H7 (cell line): Measurements from ENCODE around the gene MCM10. TPM values are rescaled to one million over a fixed set of nuclear protein-coding genes. Genes with fewer than 3 reads are reported as not detected.

Experiments used
- DNase-seq: peaks from one replicate; pipeline ENCODE4 v3.0.0; 2012
- H3K27me3 ChIP-seq: 2 replicates; pipeline ENCODE4 v1.6.0; 2011; ENCODE audit warnings: mild to moderate bottlenecking, low read length; ENCODE audit not compliant: control insufficient read depth, insufficient read depth
- H3K36me3 ChIP-seq: replicated peaks from 2 replicates; pipeline ENCODE4 v1.5.1; 2011; ENCODE audit warnings: low read length; ENCODE audit not compliant: control insufficient read depth, insufficient read depth
- H3K4me3 ChIP-seq: 2 replicates; pipeline ENCODE4 v1.5.1; 2011; ENCODE audit warnings: low read depth, mild to moderate bottlenecking, control low read depth, low read length, moderate library complexity; ENCODE audit not compliant: insufficient read depth
- total RNA-seq: library from RNA; depleted of rRNA; stranded (reverse); fragments of >200 nt; shearing (Covaris generic); gene quantifications from 2 replicates; pipeline ENCODE4 v1.2.3, GENCODE V29; 2014

The MCM10 gene
- total RNA-seq, 1 experiment from 2014 or later: 28.4 TPM

DNA sequence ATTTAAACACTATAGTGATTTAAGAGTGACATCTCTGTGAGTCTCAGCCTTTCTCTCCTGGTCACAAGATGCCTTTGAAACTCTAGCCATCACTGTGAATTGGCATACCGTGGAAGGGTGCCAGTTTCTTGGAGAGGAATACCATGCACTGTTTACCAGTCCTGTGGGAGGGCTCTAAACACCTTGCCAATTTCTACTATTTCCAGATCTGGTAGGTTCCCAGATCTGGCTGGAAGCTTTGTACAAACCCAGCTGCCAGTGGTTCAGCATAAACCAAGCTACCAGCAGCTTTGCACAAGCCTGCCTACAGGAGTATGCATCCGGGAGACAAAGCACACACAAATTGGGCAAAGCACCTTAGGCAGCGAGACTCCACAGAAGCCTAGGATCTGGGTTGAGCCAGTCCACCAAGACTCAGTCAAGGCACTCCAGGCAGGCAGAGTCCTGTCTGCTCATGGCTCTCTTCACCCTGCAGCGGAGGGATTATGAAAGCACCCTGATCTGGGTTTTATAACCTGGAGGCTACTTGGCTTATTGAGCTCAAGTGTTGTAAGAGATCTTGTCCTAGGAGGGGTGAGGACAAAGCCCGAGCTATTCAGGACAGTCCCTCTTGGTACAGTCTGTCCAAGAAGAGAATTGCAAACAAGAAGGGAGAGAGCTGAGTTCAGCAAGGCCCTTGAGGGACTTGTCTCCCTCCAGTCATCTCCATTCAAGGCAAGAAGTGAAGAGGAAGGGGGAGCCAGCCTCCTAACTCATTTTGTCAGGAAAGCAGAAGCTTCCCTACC is 23.6 kb downstream of the MCM10 start:
- no peak for DNase-seq
- Histone ChIP-seq H3K27me3 (no peaks in the 10 kb centered on the region), H3K36me3 (peaks cover 49% of the 10 kb centered on the region), H3K4me3 (no peak overlapping the region)

DNA sequence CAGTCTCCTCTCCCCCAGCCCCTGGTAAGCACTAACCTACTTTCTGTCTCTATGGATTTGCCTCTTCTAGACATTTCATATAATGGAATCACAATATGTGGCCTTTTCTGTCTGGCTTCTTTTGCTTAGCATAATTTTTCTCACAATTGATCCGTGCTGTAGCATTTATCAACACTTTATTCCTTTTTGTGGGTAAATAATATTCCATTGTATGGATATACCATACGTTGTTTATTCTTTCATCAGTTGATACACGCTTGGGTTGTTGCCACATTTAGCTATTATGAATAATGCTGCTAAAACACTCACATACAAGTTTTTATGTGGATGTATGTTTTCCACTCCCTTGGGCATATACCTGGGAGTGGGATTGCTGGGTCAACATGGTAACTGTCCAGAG is 25.8 kb downstream of the MCM10 start:
- DNase-seq: no peak
- Histone ChIP-seq H3K4me3 (no peak overlapping the region), H3K36me3 (peaks cover 46% of the 10 kb centered on the region), H3K27me3 (no peaks in the 10 kb centered on the region)

DNA sequence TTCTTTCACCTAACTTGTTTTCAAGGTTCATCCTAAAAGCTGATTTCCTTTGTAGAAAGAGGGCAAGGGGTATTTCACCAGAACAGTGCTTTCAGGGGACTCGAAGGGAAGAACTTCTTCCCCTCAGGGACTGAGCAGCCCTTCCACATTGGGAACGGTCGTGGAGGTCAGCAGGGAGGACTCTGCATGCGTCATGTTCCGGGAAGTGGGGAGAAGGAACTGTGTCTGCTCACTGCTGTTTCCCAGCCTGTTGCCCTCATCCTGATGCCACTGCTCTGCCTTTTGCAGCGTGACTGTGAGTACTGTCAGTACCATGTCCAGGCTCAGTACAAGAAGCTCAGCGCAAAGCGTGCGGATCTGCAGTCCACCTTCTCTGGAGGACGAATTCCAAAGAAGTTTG is 27.2 kb downstream of the MCM10 start:
- H3K4me3 ChIP-seq: no peak overlapping the region
- DNase-seq: no peak
- H3K36me3 ChIP-seq: peaks cover 42% of the 10 kb centered on the region
- H3K27me3 ChIP-seq: no peaks in the 10 kb centered on the region

DNA sequence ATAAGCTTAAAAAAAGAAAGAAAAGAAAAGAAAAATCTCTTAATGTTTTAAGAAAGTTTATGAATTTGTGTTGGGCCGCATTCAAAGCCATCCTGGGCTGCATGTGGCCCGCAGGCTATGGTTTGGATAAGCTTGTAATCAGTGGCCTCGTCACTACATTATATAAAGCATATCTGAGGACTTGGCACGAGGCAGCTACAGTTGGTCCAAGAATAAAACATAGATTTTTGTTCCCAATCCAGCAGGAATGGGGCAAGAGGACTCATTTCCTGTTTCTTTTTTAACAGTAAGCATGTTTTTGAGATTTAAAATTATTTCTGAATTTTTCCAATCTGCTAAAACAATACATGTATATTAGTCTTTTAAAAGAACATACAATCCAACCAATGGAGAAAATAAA is 28.6 kb downstream of the MCM10 start:
- Histone ChIP-seq H3K27me3 (no peaks in the 10 kb centered on the region), H3K4me3 (no peak overlapping the region), H3K36me3 (peaks cover 40% of the 10 kb centered on the region)
- DNase-seq: no peak

DNA sequence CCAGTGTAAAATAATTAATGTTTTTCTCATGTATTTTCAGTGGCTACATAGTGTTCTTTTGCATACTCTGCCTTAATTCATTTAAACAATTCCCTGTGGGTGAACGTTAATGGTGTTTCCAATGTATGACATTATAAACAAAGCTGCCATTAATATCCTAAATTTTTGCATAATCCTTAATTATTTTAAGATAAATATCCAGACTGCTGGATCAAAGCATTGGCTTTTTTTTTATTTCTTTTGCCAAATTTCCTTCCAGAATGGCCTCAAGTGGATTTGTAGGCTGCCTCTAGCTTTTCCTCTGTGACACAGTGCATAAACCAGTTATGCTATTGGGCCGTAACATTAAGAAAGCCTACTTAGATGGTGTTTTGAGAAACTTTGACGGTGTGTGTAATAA is 29.5 kb downstream of the MCM10 start:
- Histone ChIP-seq H3K4me3 (no peak overlapping the region), H3K36me3 (peaks cover 37% of the 10 kb centered on the region), H3K27me3 (no peaks in the 10 kb centered on the region)
- no peak for DNase-seq

DNA sequence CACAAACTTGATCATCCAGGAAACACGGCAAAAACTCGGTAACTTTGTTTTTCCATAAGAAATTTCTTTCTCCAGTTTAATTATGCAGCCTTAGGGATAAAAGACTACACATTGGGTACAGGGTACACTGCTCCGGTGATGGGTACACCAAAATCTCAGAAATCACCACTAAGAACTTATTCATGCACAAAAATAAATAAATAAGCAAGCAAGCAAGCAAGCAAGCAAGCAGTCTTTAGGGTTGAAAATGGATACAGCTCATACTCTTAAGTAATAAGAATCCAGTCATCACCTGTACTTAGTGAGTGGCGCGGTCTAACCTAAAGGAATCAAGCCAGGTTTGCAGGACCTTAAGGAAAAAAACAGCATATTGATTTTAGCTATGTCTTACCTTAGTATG is 30.0 kb downstream of the MCM10 start:
- no peak for DNase-seq
- Histone ChIP-seq H3K4me3 (no peak overlapping the region), H3K27me3 (no peaks in the 10 kb centered on the region), H3K36me3 (peaks cover 35% of the 10 kb centered on the region)

DNA sequence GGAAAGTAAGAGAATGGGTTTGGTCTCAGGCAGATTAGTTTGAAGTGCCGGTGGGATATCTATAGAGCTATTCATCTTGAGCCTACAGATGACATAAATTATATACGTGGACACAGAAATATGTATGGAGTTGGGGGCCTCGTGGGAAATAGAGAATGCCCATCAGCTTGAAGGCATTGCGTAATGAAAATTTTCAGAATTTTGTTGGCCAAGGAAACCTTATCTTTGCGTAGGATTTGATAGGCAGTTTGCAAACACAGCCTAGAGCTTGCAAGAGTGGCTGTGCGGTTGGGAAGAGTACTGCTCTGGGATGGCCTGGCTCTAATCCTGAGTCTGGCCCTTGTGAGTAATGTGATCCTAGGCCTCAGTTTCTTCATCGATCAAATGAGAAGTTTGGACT is 32.3 kb downstream of the MCM10 start:
- DNase-seq: no peak
- Histone ChIP-seq H3K36me3 (peaks cover 34% of the 10 kb centered on the region), H3K4me3 (no peak overlapping the region)

DNA sequence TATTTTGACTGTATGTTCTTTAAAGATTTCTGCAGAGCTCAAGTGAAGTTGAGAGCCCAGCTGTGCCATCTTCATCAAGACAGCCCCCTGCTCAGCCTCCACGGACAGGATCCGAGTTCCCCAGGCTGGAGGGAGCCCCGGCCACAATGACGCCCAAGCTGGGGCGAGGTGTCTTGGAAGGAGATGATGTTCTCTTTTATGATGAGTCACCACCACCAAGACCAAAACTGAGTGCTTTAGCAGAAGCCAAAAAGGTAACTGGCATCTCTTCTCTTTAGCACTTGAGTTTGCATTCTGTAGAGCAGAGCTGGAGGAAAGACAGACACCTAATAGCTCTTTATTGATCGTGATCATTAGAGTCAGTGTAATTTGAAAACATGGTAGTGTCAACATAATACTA is 33.7 kb downstream of the MCM10 start:
- H3K27me3 ChIP-seq: no peaks in the 10 kb centered on the region
- H3K36me3 ChIP-seq: peaks cover 36% of the 10 kb centered on the region
- H3K4me3 ChIP-seq: no peak overlapping the region
- no peak for DNase-seq

More for the DNA sequence above, 32.3 kb downstream of the MCM10 start:
- no peaks in the 10 kb centered on the region for H3K27me3 ChIP-seq

DNA sequence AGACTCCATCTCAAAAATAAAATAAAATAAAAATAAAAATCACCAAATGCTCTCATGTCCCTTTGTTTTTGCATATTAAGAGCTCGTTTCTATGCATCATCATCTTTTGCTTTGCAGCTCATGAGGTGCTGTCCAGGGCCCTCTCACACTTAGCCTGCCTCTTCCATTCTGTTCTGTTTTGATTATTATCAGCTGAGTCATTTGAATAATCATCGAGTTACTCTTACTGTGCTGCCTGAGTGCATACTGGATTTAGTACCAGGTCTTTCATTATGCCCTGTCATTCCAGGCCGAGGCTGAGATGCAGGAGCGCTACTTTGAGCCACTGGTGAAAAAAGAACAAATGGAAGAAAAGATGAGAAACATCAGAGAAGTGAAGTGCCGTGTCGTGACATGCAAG is 39.8 kb downstream of the MCM10 start:
- no peak for DNase-seq
- H3K4me3 ChIP-seq: no peak overlapping the region
- peaks cover 47% of the 10 kb centered on the region for H3K36me3 ChIP-seq
- no peaks in the 10 kb centered on the region for H3K27me3 ChIP-seq

DNA sequence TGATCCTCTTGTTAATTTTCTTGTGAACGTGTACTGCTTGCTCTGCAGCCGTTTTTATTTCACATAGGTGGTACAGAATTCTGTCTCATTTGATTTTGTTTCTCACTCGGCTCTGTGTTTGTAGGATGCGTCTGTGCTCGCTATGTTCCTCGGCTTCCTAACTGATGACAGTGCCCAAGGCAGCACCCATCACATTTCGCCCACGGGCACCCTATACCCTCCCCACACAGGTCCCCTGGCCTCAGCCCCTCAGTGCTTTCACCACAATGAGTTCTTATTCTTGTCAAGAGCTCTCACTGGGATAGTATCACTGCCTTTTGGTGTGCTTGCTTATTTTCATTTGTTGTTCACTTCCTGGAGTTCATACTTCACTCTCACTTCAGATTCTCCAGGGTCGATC is 44.7 kb downstream of the MCM10 start:
- Histone ChIP-seq H3K4me3 (no peak overlapping the region), H3K36me3 (peaks cover 37% of the 10 kb centered on the region), H3K27me3 (no peaks in the 10 kb centered on the region)
- DNase-seq: no peak

DNA sequence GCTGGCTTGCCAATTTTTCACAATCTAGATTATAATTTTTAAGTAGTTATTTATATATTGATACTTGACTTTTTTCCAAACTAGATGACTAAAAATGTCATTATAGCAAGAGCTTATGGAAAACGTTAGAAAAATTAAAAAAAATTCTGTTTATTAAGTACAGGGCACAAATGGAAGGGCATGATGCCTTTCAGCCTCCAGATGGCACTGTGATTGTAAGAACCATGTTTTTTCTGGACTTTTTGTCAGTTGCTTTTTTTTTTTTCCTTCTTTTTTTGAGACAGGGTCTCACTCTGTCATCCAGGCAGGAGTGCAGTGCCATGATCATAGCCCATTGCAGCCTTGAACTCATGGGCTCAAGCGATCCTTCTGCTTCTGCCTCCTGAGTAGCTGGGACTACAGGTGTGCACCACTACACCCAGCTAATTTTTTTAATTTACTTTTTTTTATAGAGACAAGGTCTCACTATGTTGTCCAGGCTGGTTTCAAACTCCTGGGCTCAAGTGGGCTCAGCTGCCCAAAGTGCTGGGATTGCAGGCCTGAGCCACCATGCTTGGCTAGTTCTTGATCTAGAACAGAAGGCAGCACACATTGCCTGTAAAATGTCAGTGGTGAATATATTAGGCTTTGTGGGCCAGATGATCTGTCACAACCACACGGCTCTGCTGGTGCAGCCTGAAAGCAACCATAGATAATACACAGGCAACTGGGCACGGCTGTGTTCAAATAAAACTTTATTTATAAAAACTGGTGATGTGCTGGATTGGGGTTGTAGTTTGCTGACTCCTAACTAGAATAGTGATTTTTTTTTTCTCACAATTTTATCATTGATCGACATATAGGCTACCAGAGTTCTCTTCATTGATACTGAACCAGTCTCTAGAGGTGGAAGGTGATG is 45.4 kb downstream of the MCM10 start:
- Histone ChIP-seq H3K4me3 (no peak overlapping the region), H3K36me3 (peaks cover 31% of the 10 kb centered on the region), H3K27me3 (no peaks in the 10 kb centered on the region)
- DNase-seq: no peak

DNA sequence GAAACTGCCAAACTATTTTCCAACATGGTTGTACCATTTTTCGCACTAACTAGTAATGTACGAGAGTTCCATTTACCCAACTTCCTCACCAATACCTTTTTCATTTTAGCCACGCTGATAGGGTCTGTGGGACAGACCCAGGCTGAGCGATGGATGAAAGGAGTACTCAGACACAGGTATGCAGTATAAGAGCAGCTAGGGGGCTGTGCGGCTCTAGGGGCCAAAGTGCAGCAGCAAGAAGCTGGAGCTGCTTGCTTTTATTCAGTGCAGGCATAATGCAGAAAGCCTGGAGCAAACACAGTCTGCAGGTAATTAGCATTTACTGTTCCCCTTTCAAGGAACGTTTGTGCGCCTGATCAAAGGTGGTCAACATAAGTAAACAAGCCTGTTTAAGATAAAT is 51.8 kb downstream of the MCM10 start:
- no peak for DNase-seq
- Histone ChIP-seq H3K36me3 (peaks cover 8% of the 10 kb centered on the region), H3K27me3 (no peaks in the 10 kb centered on the region), H3K4me3 (no peak overlapping the region)

DNA sequence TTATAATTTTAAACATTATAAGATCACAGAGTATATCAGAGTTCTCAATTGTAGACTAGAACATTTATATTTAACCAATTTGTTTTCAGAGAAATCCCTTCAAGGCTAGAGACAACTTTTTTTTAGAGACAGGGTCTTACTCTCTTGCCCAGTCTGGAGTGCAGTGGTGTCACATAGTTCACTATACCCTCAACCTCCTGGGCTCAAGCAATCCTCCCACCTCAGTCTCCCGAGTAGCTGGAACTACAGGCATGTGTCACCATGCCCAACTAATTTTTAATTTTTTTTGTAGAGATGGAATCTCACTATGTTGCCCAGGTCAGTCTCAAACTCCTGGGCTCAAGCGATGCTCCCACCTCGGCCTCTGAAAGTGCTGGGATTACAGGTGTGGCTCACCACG is 57.5 kb downstream of the MCM10 start:
- Histone ChIP-seq H3K4me3 (no peak overlapping the region), H3K36me3 (no peaks in the 10 kb centered on the region; the same call in 1 of the 2 replicates), H3K27me3 (no peaks in the 10 kb centered on the region)
- DNase-seq: no peak

DNA sequence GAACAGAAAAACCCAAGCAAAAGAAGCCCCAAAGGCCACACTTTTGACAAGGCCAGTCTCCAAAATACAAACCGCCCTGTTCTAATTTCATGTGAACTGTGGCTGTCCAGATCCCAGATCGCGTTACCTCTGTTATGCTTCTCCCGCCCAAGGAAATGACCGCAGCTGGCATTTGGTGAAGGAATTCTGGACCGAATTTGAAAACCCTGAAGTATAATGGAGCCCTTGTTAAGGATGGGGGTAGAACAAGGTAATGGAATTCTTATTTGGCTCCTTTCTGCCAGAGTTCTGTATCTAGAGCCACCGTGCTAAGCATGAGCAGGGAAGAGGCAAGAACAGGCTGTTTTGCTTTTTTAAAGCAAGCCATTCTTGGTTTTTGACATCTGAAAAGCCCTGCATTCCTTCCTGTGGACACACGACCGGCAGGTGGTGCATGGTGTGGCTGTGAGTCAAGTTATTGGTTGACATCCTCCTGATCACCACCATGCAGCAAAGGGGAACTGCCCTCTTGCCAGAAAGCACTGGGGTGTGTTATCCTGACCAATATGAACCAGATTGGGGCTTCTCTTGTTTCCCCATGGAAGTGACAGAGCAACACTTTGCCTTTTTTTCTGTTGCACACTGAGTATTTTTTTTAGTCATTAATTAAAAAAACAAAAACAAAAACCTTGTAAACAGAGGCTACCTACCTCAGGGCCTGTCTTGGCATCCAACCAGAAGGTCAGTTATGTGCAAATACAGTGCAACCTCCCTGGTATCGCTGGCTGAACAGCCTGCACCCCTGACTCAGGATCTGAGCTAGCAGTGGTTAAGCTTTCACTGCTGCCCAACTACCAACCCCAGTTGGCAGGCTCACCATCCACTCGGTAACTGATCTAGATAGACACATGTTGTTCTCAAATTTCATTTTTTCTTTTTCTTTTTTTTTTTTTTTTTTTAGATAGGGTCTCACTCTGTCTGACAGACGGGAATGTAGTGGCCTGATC is 58.6 kb downstream of the MCM10 start:
- Histone ChIP-seq H3K4me3 (no peak overlapping the region), H3K27me3 (no peaks in the 10 kb centered on the region), H3K36me3 (no peaks in the 10 kb centered on the region)
- DNase-seq: peak; percentile 78
